H9 (cell line): ENCODE results near the gene CMSS1. TPM values are rescaled to one million over a fixed set of nuclear protein-coding genes. Genes with fewer than 3 reads are reported as not detected.

Source experiments
- DNase-seq: peaks from one replicate; pipeline ENCODE4 v3.0.0-alpha.2; 2017
- H2AFZ ChIP-seq: one replicate; pipeline ENCODE4 v1.6.1; 2013; ENCODE audit warnings: mild to moderate bottlenecking, low read length, control low read depth, moderate library complexity
- H2AK5ac ChIP-seq: 2 replicates; pipeline ENCODE4 v1.6.1; 2013; ENCODE audit warnings: low read length, control low read depth, mixed read lengths; ENCODE audit not compliant: insufficient read length
- H2BK120ac ChIP-seq: one replicate; pipeline ENCODE4 v1.6.1; 2013; ENCODE audit warnings: low read depth, mild to moderate bottlenecking, low read length, control low read depth, inconsistent platforms; ENCODE audit not compliant: poor library complexity, severe bottlenecking
- H2BK12ac ChIP-seq: 2 replicates; pipeline ENCODE4 v1.6.1; 2013; ENCODE audit warnings: low read length, control low read depth, mixed read lengths, low read depth; ENCODE audit not compliant: insufficient read length
- H2BK15ac ChIP-seq: 2 replicates; pipeline ENCODE4 v1.6.1; 2013; ENCODE audit warnings: low read depth, low read length, control low read depth
- H2BK20ac ChIP-seq: one replicate; pipeline ENCODE4 v1.6.1; 2013; ENCODE audit warnings: low read depth, mild to moderate bottlenecking, low read length, control low read depth, inconsistent platforms; ENCODE audit not compliant: poor library complexity, severe bottlenecking
- H2BK5ac ChIP-seq: 2 replicates; pipeline ENCODE4 v1.6.1; 2013; ENCODE audit warnings: low read length, control low read depth, mixed read lengths; ENCODE audit not compliant: insufficient read length
- H3K14ac ChIP-seq: 2 replicates; pipeline ENCODE4 v1.6.1; 2013; ENCODE audit warnings: low read length, control low read depth; ENCODE audit not compliant: insufficient read depth
- H3K18ac ChIP-seq: 2 replicates; pipeline ENCODE4 v1.6.1; 2013; ENCODE audit warnings: low read depth, mild to moderate bottlenecking, mixed read lengths, low read length, control low read depth; ENCODE audit not compliant: insufficient read length
- H3K23ac ChIP-seq: 2 replicates; pipeline ENCODE4 v1.6.1; 2013; ENCODE audit warnings: low read length, control low read depth, mixed read lengths, low read depth; ENCODE audit not compliant: insufficient read length
- H3K23me2 ChIP-seq: 2 replicates; pipeline ENCODE4 v1.6.1; 2013; ENCODE audit warnings: low read depth, mild to moderate bottlenecking, mixed read lengths, low read length, control low read depth; ENCODE audit not compliant: insufficient read length, poor library complexity, severe bottlenecking
- H3K27ac ChIP-seq: 2 replicates; pipeline ENCODE4 v1.5.1; 2013; ENCODE audit warnings: low read length, control low read depth, mixed read lengths, low read depth; ENCODE audit not compliant: insufficient read length
- H3K27me3 ChIP-seq: 2 replicates; pipeline ENCODE4 v1.6.1; 2013; ENCODE audit warnings: low read length, control low read depth, inconsistent platforms; ENCODE audit not compliant: insufficient read depth
- H3K4ac ChIP-seq: 2 replicates; pipeline ENCODE4 v1.6.1; 2013; ENCODE audit warnings: low read depth, mild to moderate bottlenecking, control low read depth, inconsistent platforms, low read length, moderate library complexity
- H3K4me1 ChIP-seq: 2 replicates; pipeline ENCODE4 v1.6.1; 2013; ENCODE audit warnings: low read length, control low read depth, inconsistent platforms; ENCODE audit not compliant: insufficient read depth
- H3K4me2 ChIP-seq: 2 replicates; pipeline ENCODE4 v1.6.1; 2013; ENCODE audit warnings: low read length, control low read depth, mixed read lengths; ENCODE audit not compliant: insufficient read length, insufficient read depth
- H3K56ac ChIP-seq: 2 replicates; pipeline ENCODE4 v1.6.1; 2013; ENCODE audit warnings: low read depth, mild to moderate bottlenecking, mixed read lengths, low read length, control low read depth; ENCODE audit not compliant: insufficient read length
- H3K79me1 ChIP-seq: 2 replicates; pipeline ENCODE4 v1.6.1; 2013; ENCODE audit warnings: low read depth, mild to moderate bottlenecking, moderate library complexity, low read length, control low read depth, inconsistent platforms; ENCODE audit not compliant: insufficient read depth, poor library complexity, severe bottlenecking
- H3K79me2 ChIP-seq: 2 replicates; pipeline ENCODE4 v1.6.1; 2013; ENCODE audit warnings: low read length, control low read depth, inconsistent platforms; ENCODE audit not compliant: insufficient read depth
- H3K9ac ChIP-seq: 2 replicates; pipeline ENCODE4 v1.6.1; 2013; ENCODE audit warnings: low read length, control low read depth, mixed read lengths; ENCODE audit not compliant: insufficient read length; ENCODE audit errors: extremely low read depth
- H3K9me3 ChIP-seq: one replicate; pipeline ENCODE4 v1.6.1; 2013; ENCODE audit warnings: low read depth, low read length, inconsistent platforms; ENCODE audit not compliant: control insufficient read depth
- H3T11ph ChIP-seq: one replicate; pipeline ENCODE4 v1.6.1; 2013; ENCODE audit warnings: mild to moderate bottlenecking, low read length, control low read depth, inconsistent platforms
- H4K20me1 ChIP-seq: one replicate; pipeline ENCODE4 v1.6.1; 2013; ENCODE audit not compliant: control insufficient read depth, insufficient read length, insufficient read depth
- H4K5ac ChIP-seq: 2 replicates; pipeline ENCODE4 v1.6.1; 2013; ENCODE audit warnings: low read depth, mild to moderate bottlenecking, mixed read lengths, low read length, control low read depth; ENCODE audit not compliant: insufficient read length
- H4K8ac ChIP-seq: replicated peaks from 2 replicates; pipeline ENCODE4 v1.6.1; 2013; ENCODE audit warnings: low read length, control low read depth, mixed read lengths, low read depth; ENCODE audit not compliant: insufficient read length
- H4K91ac ChIP-seq: 2 replicates; pipeline ENCODE4 v1.6.1; 2013; ENCODE audit warnings: low read depth, mild to moderate bottlenecking, moderate library complexity, mixed read lengths, low read length, control low read depth; ENCODE audit not compliant: insufficient read length
- H3K27ac Mint-ChIP-seq, 3 experiments: 2 replicates in 2 of 3; 3 replicates in 1 of 3; pipeline ENCODE4 v1.8.0; 2020 to 2021; ENCODE audit warnings: mixed read lengths in 3 of 3, mild to moderate bottlenecking in 1 of 3, moderate library complexity in 1 of 3
- H3K27me3 Mint-ChIP-seq: 2 replicates; pipeline ENCODE4 v1.8.0; 2021; ENCODE audit warnings: low read depth, mild to moderate bottlenecking, moderate library complexity, mixed read lengths
- H3K36me3 Mint-ChIP-seq, 3 experiments: 2 replicates in 2 of 3; 3 replicates in 1 of 3; pipeline ENCODE4 v1.8.0; 2020 to 2021; ENCODE audit warnings: low read depth in 3 of 3, mixed read lengths in 3 of 3; ENCODE audit not compliant: insufficient read depth in 1 of 3
- H3K4me1 Mint-ChIP-seq, 2 experiments: 2 replicates each; pipeline ENCODE4 v1.8.0; 2020; ENCODE audit warnings: mixed read lengths in 2 of 2
- H3K4me3 Mint-ChIP-seq, 2 experiments: 2 replicates in 1 of 2; 3 replicates in 1 of 2; pipeline ENCODE4 v1.8.0; 2020 to 2021; ENCODE audit warnings: mild to moderate bottlenecking in 2 of 2, mixed read lengths in 2 of 2, moderate library complexity in 1 of 2
- H3K9me3 Mint-ChIP-seq, 2 experiments: 2 replicates in 1 of 2; 3 replicates in 1 of 2; pipeline ENCODE4 v1.8.0; 2020; ENCODE audit warnings: mild to moderate bottlenecking in 2 of 2, mixed read lengths in 2 of 2, moderate library complexity in 1 of 2
- WGBS: extraction: QIAGEN DNeasy Blood & Tissue Kit; methylation state at CpG from one replicate; pipeline ENCODE4 v1.1.7; 2013; ENCODE audit warnings: missing lambda C conversion rate, low lambda C conversion rate, mixed read lengths; ENCODE audit not compliant: insufficient read length; ENCODE audit errors: extremely low coverage; 5-methylcytosine and 5-hydroxymethylcytosine counted together
- total RNA-seq: library from RNA; stranded (reverse); gene quantifications from 2 replicates; pipeline ENCODE4 v1.2.1, GENCODE V29; 2021
- TF ChIP-seq, protein P1 (sequence below): fragments of 200-600 bp; sonication (generic); conservative IDR thresholded peaks from 3 replicates; pipeline ENCODE4 v1.8.0; 2021; ENCODE audit warnings: antibody characterized with exemption, mild to moderate bottlenecking

Gene CMSS1
- total RNA-seq, 1 experiment from 2014 or later = 61.8 TPM

GRCh38 chr3:100185847-100186246 is 368.2 kb downstream of the CMSS1 start:
- Histone ChIP-seq H3K23ac (no peak overlapping the region), H2BK120ac (no peak overlapping the region), H3K79me2 (no peaks in the 10 kb centered on the region), H3K9me3 (no peaks in the 10 kb centered on the region), H3K56ac (no peak overlapping the region), H2AFZ (no peak overlapping the region), H2AK5ac (no peak overlapping the region), H2BK15ac (no peak overlapping the region), H2BK20ac (no peak overlapping the region), H3K23me2 (no peaks in the 10 kb centered on the region), H4K5ac (no peak overlapping the region), H3K4me2 (no peak overlapping the region), H3K4ac (no peak overlapping the region), H4K91ac (no peak overlapping the region), H3K9ac (no peak overlapping the region), H3K79me1 (no peaks in the 10 kb centered on the region), H2BK5ac (no peak overlapping the region), H4K8ac (no peak overlapping the region), H2BK12ac (no peak overlapping the region), H3K27ac (no peak overlapping the region), H3K14ac (no peak overlapping the region), H3K27me3 (no peaks in the 10 kb centered on the region), H3K4me1 (no peaks in the 10 kb centered on the region), H3K18ac (no peak overlapping the region), H3T11ph (no peak overlapping the region), H4K20me1 (no peaks in the 10 kb centered on the region)
- no CpG with 5 or more reads among the region's 5 CpGs for WGBS
- Mint-ChIP-seq H3K36me3 (peaks cover 5 to 9% (median 7%) of the 10 kb centered on the region in 3 experiments; a peak in 6 of 7 replicates), H3K4me1 (peaks cover 13 to 21% of the 10 kb centered on the region in 2 experiments), H3K27me3 (peaks cover 3% of the 10 kb centered on the region), H3K4me3 (no peak overlapping the region), H3K27ac (no peak overlapping the region), H3K9me3 (peaks cover 2 to 9% of the 10 kb centered on the region in 2 experiments)
- no peak for DNase-seq
- TF ChIP-seq, protein P1, sequence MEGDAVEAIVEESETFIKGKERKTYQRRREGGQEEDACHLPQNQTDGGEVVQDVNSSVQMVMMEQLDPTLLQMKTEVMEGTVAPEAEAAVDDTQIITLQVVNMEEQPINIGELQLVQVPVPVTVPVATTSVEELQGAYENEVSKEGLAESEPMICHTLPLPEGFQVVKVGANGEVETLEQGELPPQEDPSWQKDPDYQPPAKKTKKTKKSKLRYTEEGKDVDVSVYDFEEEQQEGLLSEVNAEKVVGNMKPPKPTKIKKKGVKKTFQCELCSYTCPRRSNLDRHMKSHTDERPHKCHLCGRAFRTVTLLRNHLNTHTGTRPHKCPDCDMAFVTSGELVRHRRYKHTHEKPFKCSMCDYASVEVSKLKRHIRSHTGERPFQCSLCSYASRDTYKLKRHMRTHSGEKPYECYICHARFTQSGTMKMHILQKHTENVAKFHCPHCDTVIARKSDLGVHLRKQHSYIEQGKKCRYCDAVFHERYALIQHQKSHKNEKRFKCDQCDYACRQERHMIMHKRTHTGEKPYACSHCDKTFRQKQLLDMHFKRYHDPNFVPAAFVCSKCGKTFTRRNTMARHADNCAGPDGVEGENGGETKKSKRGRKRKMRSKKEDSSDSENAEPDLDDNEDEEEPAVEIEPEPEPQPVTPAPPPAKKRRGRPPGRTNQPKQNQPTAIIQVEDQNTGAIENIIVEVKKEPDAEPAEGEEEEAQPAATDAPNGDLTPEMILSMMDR = no peak
